HepG2 (cell line): Measurements from ENCODE around the gene PEX10. TPM values are rescaled to one million over a fixed set of nuclear protein-coding genes. Genes with fewer than 3 reads are reported as not detected.

ENCODE experiments used
- CCDC6 ChIP-seq: sonication (generic); formaldehyde crosslinking; IDR thresholded peaks from 2 replicates; pipeline ENCODE4 v1.8.1; 2022; ENCODE audit warnings: mild to moderate bottlenecking, missing genetic modification reagents, moderate library complexity
- FOXO4 ChIP-seq: sonication (generic); formaldehyde crosslinking; conservative IDR thresholded peaks from 2 replicates; pipeline ENCODE4 v1.8.1; 2023; ENCODE audit warnings: missing genetic modification reagents
- GABPA ChIP-seq, 2 experiments: IDR thresholded peaks; 2 replicates each; pipeline ENCODE4 v1.6.1; 2011 to 2016; ENCODE audit warnings: low read depth in 2 of 2, low read length in 1 of 2, missing biosample characterization in 1 of 2, missing genetic modification characterization in 1 of 2
- JUN ChIP-seq: sonication (generic); formaldehyde crosslinking; IDR thresholded peaks from 2 replicates; pipeline ENCODE4 v1.4.0; 2020; ENCODE audit warnings: mild to moderate bottlenecking, missing genetic modification reagents
- MAFF ChIP-seq: IDR thresholded peaks from 2 replicates; pipeline ENCODE4 v1.6.1; 2011; ENCODE audit warnings: low read depth, low read length, improper control_type of control experiment
- MED1 ChIP-seq: sonication (generic); formaldehyde crosslinking; IDR thresholded peaks from 2 replicates; pipeline ENCODE4 v1.4.0; 2020; ENCODE audit warnings: missing genetic modification reagents
- MEIS1 ChIP-seq: sonication (generic); formaldehyde crosslinking; IDR thresholded peaks from 2 replicates; pipeline ENCODE4 v1.9.0; 2021; ENCODE audit warnings: mild to moderate bottlenecking, missing genetic modification reagents, moderate library complexity, borderline replicate concordance
- SAFB2 ChIP-seq: sonication (generic); formaldehyde crosslinking; IDR thresholded peaks from 2 replicates; pipeline ENCODE4 v1.5.1; 2020; ENCODE audit warnings: missing genetic modification reagents, low read depth, mild to moderate bottlenecking, borderline replicate concordance
- ZNF546 ChIP-seq: sonication (generic); formaldehyde crosslinking; conservative IDR thresholded peaks from 2 replicates; pipeline ENCODE4 v1.8.1; 2023; ENCODE audit warnings: mild to moderate bottlenecking, missing genetic modification reagents
- ZNF550 ChIP-seq: sonication (generic); formaldehyde crosslinking; IDR thresholded peaks from 2 replicates; pipeline ENCODE4 v1.4.0; 2020; ENCODE audit warnings: mild to moderate bottlenecking, missing genetic modification reagents, borderline replicate concordance
- ZNF766 ChIP-seq: sonication (generic); formaldehyde crosslinking; IDR thresholded peaks from 2 replicates; pipeline ENCODE4 v1.5.0; 2020; ENCODE audit warnings: missing genetic modification reagents, borderline replicate concordance
- polyA plus RNA-seq, 8 experiments: library from polyadenylated mRNA; depleted of rRNA in 3 of 8; stranded (reverse) in 7 of 8; unstranded in 1 of 8; fragments of >200 nt; fragmentation: Illumina TruSeq in 4 of 8; extraction: Trizol in 4 of 8; gene quantifications; 2 replicates each; pipeline versions ENCODE4 v1.2.1 to v1.2.3, GENCODE V29; 2011 to 2016; ENCODE audit warnings: low read depth in 4 of 8, missing spikeins in 1 of 8, mixed read lengths in 1 of 8; ENCODE audit not compliant: insufficient read depth in 1 of 8
- total RNA-seq, 5 experiments: library from RNA; depleted of rRNA; stranded (reverse); fragments of >200 nt; fragmentation: Illumina TruSeq; extraction: Trizol; gene quantifications; 2 replicates each; pipeline ENCODE4 v1.2.3, GENCODE V29; 2016; ENCODE audit warnings: low read depth in 1 of 5
- TF ChIP-seq, protein P1 (sequence below), 2 experiments: sonication (generic) in 1 of 2; formaldehyde crosslinking in 1 of 2; IDR thresholded peaks; 2 replicates each; pipeline versions ENCODE4 v1.4.0 to v1.6.1; 2018 to 2020; ENCODE audit warnings: missing genetic modification reagents in 2 of 2, borderline replicate concordance in 1 of 2, low read depth in 1 of 2, mild to moderate bottlenecking in 1 of 2, missing biosample characterization in 1 of 2
- TF ChIP-seq, protein P2 (sequence below): sonication (generic); formaldehyde crosslinking; IDR thresholded peaks from 2 replicates; pipeline ENCODE4 v1.4.0; 2020; ENCODE audit warnings: mild to moderate bottlenecking, missing genetic modification reagents
- TF ChIP-seq, protein P3 (sequence below): sonication (generic); formaldehyde crosslinking; IDR thresholded peaks from 2 replicates; pipeline ENCODE4 v1.4.0; 2020; ENCODE audit warnings: missing genetic modification reagents, borderline replicate concordance
- TF ChIP-seq, protein P4 (sequence below), 2 experiments: sonication (generic) in 1 of 2; formaldehyde crosslinking in 1 of 2; IDR thresholded peaks; 2 replicates each; pipeline versions ENCODE4 v1.4.0 to v1.6.1; 2016 to 2020; ENCODE audit warnings: borderline replicate concordance in 1 of 2, low read depth in 1 of 2, mild to moderate bottlenecking in 1 of 2, missing genetic modification reagents in 1 of 2
- TF ChIP-seq, protein P5 (sequence below): sonication (generic); formaldehyde crosslinking; IDR thresholded peaks from 2 replicates; pipeline ENCODE4 v1.5.0; 2020; ENCODE audit warnings: missing genetic modification reagents

PEX10 gene
- total and polyA plus RNA-seq, 2 of the 13 experiments (the other 11 are each of a cell fraction or from before 2014, with no cell fraction given), result 16.1 to 39.6 TPM

DNA sequence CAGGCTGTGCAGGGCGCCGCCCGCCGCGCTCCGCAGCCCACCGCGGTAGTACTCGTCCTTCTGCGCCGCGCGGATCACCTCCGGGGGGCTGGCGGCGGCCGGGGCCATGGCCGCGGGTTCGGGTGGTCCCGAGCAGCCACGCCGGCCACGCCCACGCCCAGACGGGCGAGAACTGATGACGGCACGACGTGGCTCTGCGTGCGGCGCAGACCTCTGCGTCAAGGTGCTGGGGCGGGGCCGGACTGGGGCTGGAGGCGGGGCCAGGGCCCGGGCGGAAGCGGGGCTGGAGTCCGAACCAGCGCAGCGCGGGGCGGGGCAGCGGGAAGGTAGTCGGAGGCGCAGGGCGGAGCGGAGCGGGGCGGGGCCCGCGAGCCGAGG lies at the start of gene PEX10 (continued):
- TF ChIP-seq MEIS1 (CRISPR knock-in tag) (0 out of 2 replicates have a peak, but pooled peaks have one; percentile 9), JUN (CRISPR knock-in tag) (peak; percentile 48; the same call in 1 of the 2 replicates), SAFB2 (CRISPR knock-in tag) (peak; percentile 89), GABPA (IDR thresholded peaks at IDR 0.05; ENCODE audit: low read depth, low read length) (no peak), GABPA (CRISPR knock-in tag; IDR thresholded peaks at IDR 0.05; ENCODE audit: low read depth) (no peak), MAFF (no peak), CCDC6 (CRISPR knock-in tag) (0 out of 2 replicates have a peak, but pooled peaks have one; percentile 7), ZNF766 (no peak), ZNF550 (no peak), FOXO4 (CRISPR knock-in tag) (no peak), MED1 (CRISPR knock-in tag) (peak; percentile 38; the same call in 1 of the 2 replicates), ZNF546 (CRISPR knock-in tag) (no peak; the same call in 1 of the 2 replicates)
- TF ChIP-seq, protein P1, sequence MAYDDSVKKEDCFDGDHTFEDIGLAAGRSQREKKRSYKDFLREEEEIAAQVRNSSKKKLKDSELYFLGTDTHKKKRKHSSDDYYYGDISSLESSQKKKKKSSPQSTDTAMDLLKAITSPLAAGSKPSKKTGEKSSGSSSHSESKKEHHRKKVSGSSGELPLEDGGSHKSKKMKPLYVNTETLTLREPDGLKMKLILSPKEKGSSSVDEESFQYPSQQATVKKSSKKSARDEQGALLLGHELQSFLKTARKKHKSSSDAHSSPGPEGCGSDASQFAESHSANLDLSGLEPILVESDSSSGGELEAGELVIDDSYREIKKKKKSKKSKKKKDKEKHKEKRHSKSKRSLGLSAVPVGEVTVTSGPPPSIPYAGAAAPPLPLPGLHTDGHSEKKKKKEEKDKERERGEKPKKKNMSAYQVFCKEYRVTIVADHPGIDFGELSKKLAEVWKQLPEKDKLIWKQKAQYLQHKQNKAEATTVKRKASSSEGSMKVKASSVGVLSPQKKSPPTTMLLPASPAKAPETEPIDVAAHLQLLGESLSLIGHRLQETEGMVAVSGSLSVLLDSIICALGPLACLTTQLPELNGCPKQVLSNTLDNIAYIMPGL (CRISPR knock-in tag; IDR thresholded peaks at IDR 0.05; ENCODE audit: borderline replicate concordance in 1 of 2, low read depth in 1 of 2), result peak in 1 of 2 experiments; percentile 1; a peak in 1 of 4 replicates
- TF ChIP-seq, protein P2, sequence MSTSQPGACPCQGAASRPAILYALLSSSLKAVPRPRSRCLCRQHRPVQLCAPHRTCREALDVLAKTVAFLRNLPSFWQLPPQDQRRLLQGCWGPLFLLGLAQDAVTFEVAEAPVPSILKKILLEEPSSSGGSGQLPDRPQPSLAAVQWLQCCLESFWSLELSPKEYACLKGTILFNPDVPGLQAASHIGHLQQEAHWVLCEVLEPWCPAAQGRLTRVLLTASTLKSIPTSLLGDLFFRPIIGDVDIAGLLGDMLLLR, result peak; percentile 43; the same call in 1 of the 2 replicates
- TF ChIP-seq, protein P3, sequence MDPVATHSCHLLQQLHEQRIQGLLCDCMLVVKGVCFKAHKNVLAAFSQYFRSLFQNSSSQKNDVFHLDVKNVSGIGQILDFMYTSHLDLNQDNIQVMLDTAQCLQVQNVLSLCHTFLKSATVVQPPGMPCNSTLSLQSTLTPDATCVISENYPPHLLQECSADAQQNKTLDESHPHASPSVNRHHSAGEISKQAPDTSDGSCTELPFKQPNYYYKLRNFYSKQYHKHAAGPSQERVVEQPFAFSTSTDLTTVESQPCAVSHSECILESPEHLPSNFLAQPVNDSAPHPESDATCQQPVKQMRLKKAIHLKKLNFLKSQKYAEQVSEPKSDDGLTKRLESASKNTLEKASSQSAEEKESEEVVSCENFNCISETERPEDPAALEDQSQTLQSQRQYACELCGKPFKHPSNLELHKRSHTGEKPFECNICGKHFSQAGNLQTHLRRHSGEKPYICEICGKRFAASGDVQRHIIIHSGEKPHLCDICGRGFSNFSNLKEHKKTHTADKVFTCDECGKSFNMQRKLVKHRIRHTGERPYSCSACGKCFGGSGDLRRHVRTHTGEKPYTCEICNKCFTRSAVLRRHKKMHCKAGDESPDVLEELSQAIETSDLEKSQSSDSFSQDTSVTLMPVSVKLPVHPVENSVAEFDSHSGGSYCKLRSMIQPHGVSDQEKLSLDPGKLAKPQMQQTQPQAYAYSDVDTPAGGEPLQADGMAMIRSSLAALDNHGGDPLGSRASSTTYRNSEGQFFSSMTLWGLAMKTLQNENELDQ (CRISPR knock-in tag), result no peak
- TF ChIP-seq, protein P4, sequence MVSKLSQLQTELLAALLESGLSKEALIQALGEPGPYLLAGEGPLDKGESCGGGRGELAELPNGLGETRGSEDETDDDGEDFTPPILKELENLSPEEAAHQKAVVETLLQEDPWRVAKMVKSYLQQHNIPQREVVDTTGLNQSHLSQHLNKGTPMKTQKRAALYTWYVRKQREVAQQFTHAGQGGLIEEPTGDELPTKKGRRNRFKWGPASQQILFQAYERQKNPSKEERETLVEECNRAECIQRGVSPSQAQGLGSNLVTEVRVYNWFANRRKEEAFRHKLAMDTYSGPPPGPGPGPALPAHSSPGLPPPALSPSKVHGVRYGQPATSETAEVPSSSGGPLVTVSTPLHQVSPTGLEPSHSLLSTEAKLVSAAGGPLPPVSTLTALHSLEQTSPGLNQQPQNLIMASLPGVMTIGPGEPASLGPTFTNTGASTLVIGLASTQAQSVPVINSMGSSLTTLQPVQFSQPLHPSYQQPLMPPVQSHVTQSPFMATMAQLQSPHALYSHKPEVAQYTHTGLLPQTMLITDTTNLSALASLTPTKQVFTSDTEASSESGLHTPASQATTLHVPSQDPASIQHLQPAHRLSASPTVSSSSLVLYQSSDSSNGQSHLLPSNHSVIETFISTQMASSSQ (IDR thresholded peaks at IDR 0.05; ENCODE audit: low read depth), result no peak
- TF ChIP-seq, protein P4 (CRISPR knock-in tag; IDR thresholded peaks at IDR 0.05; ENCODE audit: borderline replicate concordance), result peak; percentile 11; the same call in 1 of the 2 replicates
- TF ChIP-seq, protein P5, sequence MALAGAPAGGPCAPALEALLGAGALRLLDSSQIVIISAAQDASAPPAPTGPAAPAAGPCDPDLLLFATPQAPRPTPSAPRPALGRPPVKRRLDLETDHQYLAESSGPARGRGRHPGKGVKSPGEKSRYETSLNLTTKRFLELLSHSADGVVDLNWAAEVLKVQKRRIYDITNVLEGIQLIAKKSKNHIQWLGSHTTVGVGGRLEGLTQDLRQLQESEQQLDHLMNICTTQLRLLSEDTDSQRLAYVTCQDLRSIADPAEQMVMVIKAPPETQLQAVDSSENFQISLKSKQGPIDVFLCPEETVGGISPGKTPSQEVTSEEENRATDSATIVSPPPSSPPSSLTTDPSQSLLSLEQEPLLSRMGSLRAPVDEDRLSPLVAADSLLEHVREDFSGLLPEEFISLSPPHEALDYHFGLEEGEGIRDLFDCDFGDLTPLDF (CRISPR knock-in tag), result no peak
